SK-N-SH (cell line): Measurements from ENCODE around the gene PTS.

Experiments
- CTCF ChIP-seq: fragments of 200-600 bp; sonication (generic); IDR thresholded peaks from 2 replicates; pipeline ENCODE4 v1.6.1; 2017; ENCODE audit warnings: antibody characterized with exemption, mild to moderate bottlenecking, moderate library complexity
- ELF1 ChIP-seq: IDR thresholded peaks from 2 replicates; pipeline ENCODE4 v1.4.0; 2012
- EP300 ChIP-seq, 2 experiments: IDR thresholded peaks; 2 replicates each; pipeline versions ENCODE4 v1.4.0 to v1.6.1; 2012; ENCODE audit warnings: borderline replicate concordance in 1 of 2, low read depth in 1 of 2, low read length in 1 of 2
- GATA2 ChIP-seq: sonication (generic); formaldehyde crosslinking; IDR thresholded peaks from 2 replicates; pipeline ENCODE4 v1.5.0; 2020; ENCODE audit warnings: mild to moderate bottlenecking, missing genetic modification reagents
- MXI1 ChIP-seq: IDR thresholded peaks from 2 replicates; pipeline ENCODE4 v1.6.1; 2012; ENCODE audit warnings: mild to moderate bottlenecking, low read depth, low read length, improper control_type of control experiment
- NRF1 ChIP-seq: IDR thresholded peaks from 2 replicates; pipeline ENCODE4 v1.6.1; 2012; ENCODE audit warnings: low read depth, mild to moderate bottlenecking, low read length
- POLR2AphosphoS5 ChIP-seq: IDR thresholded peaks from 2 replicates; pipeline ENCODE4 v1.6.1; 2012; ENCODE audit warnings: low read depth, low read length
- RAD21 ChIP-seq: IDR thresholded peaks from 2 replicates; pipeline ENCODE4 v1.6.1; 2012; ENCODE audit warnings: mild to moderate bottlenecking, low read length
- RCOR1 ChIP-seq: fragments of 150-350 bp; IDR thresholded peaks from 2 replicates; pipeline ENCODE4 v1.6.1; 2017; ENCODE audit warnings: antibody characterized with exemption, low read length
- REST ChIP-seq: IDR thresholded peaks from 2 replicates; pipeline ENCODE4 v1.6.1; 2012; ENCODE audit warnings: mild to moderate bottlenecking, low read depth, low read length, moderate library complexity
- RFX5 ChIP-seq: IDR thresholded peaks from 2 replicates; pipeline ENCODE4 v1.6.1; 2012; ENCODE audit warnings: mild to moderate bottlenecking, improper control_type of control experiment, low read length
- TAF1 ChIP-seq: IDR thresholded peaks from 2 replicates; pipeline ENCODE4 v1.6.1; 2012; ENCODE audit warnings: low read depth, mild to moderate bottlenecking, low read length, moderate library complexity, borderline replicate concordance
- TCF12 ChIP-seq: IDR thresholded peaks from 2 replicates; pipeline ENCODE4 v1.4.0; 2012
- USF2 ChIP-seq: fragments of 150-350 bp; IDR thresholded peaks from 2 replicates; pipeline ENCODE4 v1.6.1; 2017; ENCODE audit warnings: antibody characterized with exemption, low read length, low read depth, borderline replicate concordance

- TF ChIP-seq CTCF: no peak
- no peak for TF ChIP-seq REST
- no peak for TF ChIP-seq POLR2AphosphoS5
- TF ChIP-seq EP300 (IDR thresholded peaks at IDR 0.05; ENCODE audit: borderline replicate concordance in 1 of 2, low read depth in 1 of 2, low read length in 1 of 2): no peak
- TF ChIP-seq NRF1: no peak
- no peak for TF ChIP-seq TCF12
- TF ChIP-seq RCOR1: no peak
- no peak for TF ChIP-seq RFX5
- no peak for TF ChIP-seq RAD21
- no peak for TF ChIP-seq GATA2
- no peak for TF ChIP-seq MXI1
- TF ChIP-seq USF2: no peak
- no peak for TF ChIP-seq ELF1
- TF ChIP-seq TAF1: no peak
Observed at GRCh38 chr11:112206071-112206470, 20.2 kb upstream of the PTS start.
